GM19468 (cell line): ENCODE data around the gene CHID1.

Source experiments
- ATAC-seq: cut with Tn5 transposase; IDR thresholded peaks from one replicate; pipeline ENCODE4 v1.9.1; 2021; ENCODE audit warnings: mild to moderate bottlenecking, moderate library complexity, moderate number of reproducible peaks; ENCODE audit not compliant: unreplicated experiment; ENCODE audit errors: extremely low read depth

The CHID1 gene

DNA sequence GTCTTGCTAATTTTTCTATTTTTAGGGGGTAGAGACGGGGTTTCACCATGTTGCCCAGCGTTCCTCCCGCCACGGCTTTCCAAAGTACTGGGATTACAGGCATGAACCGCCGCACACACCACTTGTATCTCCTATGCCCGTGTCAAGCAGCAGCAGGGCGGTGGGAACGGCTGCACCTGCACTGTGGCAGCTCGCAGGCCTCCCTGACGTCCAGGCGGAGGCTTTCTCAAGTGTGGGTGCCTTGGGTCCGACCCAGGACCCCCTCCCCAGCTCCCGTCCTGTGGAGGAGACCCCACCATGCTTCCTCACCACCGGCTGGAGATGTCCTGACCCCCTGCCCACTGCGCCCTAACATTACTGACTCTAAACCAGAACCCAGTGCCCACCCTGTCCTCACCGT, 42.2 kb downstream of the CHID1 start:
- ATAC-seq: no peak

DNA sequence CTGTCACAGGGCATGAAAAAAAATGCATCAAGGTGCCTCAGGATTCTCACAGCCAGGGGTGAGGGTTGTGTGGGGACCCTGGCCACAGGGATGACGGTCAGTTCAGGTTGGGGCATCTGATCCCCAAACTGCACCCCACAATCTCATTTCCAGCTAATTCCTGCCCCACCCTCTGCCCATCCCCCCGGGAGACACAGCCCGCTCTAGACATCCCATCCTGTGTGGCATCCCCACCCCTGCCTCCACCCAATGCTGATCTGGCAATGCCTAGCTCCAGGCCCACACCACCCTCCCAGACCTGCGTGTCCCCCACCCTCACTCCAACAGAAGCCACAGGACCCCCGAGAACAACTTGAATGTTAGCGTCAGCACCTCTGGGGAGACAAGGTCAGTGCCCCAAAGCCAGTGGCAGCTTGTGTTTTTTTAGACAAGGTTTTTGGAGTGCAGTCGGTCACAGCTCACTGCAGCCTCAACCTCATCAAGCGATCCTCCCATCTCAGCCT, 42.7 kb downstream of the CHID1 start:
- ATAC-seq: no peak

DNA sequence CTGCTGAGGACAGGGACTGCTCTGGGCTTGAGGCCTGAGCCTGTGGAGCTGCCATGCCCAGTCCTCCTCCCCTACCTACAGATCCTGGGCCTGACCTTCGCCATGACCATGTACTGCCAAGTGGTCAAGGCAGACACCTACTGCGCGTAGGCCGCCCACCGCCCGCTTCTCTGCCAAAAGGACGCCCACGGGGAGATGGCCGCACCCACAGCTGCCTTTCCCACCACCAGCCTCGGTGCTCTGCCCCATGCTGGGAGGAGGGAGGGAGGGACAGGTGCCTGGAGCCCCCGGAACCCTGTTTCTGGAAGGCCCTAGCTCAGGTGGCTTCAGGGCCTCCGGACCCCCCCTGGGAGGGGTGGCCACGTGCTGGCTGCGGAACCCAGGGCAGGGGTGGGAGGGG, 44.1 kb downstream of the CHID1 start:
- ATAC-seq: no peak

DNA sequence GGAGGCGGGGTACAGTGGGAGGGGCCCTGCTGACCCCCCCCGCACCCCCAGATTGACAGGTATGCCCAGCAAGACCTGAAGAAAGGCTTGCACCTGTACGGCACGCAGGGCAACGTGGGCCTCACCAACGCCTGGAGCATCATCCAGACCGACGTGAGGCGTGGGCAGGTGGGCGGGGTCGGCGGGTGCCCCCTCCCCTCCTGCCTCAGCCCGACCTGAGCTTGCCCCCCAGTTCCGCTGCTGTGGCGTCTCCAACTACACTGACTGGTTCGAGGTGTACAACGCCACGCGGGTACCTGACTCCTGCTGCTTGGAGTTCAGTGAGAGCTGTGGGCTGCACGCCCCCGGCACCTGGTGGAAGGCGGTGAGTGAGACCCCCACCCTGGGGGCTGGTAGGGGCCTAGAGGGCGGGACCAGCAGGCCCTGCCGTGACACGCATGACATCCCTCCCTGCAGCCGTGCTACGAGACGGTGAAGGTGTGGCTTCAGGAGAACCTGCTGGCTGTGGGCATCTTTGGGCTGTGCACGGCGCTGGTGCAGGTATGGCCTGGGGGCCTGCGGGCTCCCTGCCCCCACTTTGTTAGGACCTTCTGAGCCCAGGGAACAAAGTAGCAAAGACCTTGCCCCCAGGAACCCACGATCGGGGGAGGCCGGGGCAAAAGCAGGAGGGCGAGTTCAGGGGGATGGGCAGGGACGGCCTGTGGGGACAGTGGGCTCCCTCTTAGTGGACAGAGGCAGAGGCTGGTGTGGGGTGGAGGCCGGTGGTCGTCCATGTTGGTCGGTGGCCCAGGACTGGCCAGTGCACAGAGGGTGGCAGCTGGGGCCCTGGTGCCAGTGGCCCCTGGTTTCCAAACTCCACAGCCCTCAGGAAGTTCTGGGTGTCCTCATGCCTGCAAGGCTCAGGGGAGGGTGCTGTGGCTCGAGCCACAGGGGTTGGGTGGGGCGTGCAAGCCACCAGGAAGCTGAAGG, 44.9 kb downstream of the CHID1 start:
- no peak for ATAC-seq

DNA sequence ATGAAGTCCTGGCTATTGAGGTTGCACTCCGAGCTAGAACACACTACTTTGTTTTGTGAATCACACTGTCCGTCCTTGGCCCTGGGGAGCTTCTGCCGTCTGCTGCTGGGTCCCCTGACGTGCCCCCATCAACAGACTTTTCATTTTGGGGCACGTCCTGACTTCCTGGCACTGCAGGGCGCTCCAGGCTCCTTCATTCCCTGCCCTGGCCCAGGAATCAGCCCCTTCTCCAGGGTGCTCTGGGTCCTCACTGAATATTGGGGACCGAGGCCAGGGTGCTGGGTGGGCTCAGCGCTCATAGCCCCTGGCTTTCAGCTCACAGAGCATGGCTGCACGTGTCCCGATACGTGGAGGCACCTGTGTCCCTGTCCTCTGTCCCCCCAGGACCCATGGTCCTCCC, 45.7 kb downstream of the CHID1 start:
- no peak for ATAC-seq

DNA sequence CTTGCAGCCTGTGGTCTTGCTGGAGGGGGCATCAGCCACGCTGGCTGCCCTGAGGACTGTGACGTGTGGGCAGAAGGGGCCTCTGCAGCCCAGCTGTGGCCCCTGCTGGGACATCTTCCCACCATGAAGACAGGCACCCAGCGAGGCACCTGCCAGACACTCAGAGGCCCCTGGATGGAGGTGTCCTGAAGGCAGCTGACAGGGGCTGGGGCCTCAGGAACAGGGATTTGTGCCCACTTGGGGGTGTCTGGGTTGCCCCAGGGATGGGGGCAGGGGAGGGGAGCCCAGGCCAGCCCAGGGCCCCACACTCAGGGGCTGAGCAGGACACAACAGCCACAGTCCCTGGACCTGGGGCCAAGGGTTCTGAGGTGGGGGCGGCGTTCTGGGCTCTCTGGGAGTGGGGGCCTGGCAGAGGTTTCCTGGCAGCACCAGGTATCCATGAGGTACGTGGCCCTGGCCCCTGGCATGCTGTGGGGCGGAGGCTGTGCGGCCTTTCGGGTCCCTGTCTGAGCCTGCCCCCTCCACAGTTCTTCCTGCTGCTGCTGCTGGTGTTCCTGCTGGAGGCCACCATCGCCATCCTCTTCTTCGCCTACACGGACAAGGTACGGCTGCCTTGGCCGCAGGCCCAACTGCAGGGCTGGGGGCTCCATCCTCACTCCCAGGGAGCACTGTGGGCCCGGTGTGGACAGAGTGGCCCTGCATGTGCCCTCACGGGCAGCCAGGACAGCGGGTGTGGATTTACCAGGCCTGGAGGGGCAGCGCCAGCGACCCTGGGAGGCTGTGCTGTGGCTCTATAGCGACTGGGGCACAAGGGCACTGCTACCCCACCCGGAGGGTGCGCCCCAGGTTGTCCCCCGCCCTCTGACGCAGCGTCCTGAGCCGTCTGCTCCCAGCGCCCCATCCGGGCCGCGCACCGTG, 46.4 kb downstream of the CHID1 start:
- ATAC-seq: no peak

DNA sequence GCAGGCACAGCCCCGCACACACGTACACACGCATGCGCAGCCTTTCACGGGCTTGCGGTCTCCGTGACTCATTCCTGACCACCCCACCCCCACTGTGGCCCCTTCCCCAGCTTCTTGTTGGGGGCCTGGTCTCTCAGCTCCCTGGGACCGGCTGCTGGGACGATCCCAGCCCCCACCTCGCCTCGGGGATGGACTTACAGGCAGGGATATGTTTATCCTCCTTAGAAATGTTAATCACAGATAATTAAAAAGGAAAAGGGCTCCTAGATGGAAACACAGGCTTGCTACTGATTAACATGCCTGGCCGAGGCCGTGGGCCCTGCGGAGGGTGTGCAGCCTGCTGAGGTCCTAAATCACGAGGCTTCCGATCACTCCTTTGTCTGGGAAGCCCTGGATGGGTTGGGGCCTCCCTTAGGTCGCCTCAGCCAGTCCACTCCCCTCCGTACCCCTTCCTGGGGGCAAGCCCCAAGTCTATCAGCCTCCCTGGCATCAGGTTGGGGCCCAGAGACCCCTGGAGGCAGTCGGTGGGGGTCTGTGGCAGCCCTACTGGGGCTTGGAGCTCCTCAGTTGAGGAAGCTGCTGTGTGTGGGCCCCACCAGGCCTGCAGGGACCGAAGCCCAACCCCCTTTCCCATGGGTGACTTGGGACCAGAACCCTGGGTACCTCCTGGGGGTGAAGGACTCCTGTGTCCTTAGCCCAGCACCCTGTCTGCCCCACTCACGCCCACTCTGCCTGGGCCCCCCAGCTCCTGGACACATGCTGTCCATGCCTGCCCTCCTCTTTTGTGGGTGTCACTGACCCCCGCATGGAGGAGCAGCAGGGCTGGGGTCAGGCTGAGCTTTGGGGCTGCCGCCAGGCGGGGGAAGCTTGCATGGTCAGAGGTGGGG, 47.3 kb downstream of the CHID1 start:
- ATAC-seq: no peak

DNA sequence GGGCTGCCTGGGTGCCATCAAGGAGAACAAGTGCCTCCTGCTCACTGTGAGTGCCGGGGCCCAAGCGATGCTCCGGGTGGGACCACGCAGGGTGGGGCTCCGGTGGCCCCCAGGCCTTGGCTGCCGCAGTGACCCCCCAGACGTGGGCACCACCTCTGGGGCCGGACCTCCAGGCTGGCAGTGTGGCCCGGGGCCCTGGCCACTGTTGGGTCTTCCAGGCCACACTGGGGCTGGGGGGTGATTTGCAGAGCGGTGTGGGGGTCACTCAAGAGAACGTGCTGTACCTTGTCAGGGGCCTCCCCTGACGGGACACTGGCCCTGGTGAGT, 48.0 kb downstream of the CHID1 start:
- ATAC-seq: no peak

DNA sequence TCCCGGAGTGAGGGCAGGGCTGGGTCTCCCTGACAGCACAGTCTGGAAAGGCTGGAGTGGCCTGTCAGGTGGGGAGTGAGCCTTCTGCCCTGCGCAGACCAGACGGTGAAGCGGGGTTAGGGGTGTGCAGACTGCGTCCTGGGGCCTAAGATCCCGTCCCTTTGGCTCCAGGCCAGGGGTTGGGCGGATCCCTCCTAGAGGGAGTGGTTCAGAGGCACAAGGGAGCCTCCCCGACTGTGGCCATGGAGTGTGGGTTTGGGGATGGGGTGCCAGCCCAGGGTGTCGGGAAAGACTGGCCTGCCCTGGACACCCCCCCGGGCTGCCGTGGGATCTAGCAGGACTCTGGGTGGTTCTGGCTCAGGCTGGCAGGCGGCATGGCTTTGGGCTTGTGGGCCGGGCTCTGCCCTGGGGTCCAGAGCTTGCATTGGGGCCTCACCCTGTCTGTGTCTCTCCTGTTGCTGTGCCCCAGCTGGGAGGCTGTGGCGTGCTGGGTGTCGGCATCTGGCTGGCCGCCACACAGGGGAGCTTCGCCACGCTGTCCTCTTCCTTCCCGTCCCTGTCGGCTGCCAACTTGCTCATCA, 48.4 kb downstream of the CHID1 start:
- no peak for ATAC-seq

DNA sequence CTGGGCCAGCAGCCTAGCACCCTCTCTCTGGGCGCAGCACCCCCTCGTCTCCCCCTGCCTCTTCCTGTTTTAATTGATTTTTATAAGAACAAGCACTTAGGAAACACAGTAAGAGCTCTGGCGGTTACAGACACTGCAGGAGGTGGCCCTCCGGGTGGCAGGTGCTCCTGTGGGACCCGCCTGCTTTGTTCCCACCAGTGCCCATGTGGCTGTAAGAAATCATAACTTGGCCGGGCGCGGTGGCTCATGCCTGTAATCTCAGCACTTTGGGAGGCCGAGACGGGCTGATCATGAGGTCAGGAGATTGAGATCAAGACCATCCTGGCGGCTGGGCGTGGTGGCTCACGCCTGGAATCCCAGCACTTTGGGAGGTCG, 49.5 kb downstream of the CHID1 start:
- ATAC-seq: no peak

DNA sequence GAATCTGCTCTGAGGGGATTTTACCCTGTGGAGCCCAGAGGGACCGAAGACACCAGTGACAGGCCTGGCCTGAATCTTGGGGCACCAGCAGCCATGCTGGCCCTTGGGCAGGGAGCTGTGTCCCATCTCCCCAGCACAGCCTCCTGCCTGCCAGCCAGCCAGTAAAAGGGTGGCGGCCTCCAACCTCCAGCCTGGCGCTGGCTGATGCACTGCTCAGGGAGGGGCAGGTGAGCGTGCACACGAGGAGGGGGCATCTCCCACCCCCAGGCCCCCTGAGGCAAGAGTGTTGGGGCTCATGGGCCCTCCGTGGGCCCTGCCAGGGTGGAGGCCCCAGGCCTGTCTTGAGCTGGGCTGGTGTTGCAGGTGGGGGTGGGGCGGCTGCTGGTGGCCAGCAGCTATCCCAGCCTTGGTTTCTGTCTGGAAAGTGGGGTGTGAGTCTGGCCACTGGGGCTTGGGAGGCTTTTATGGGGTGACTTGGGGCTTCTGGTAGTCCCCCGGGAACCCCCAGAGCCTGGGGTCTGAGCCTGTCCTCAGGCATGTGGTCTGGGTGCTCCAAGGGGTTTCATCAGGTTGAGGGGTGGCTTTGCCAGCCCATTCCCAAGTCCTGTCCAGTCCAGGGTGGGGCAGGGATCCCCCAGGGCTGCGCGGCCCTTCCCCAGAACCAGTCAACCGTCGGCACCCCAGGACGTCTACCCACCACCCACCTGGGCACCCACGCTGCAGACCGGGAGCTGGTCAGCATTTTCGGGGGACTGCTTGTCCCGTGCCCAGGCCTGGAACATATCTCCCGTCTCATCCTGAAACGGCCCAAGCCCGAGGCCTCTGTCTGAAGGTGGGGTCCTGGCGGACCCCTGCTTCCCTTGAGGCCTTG, 50.1 kb downstream of the CHID1 start:
- no peak for ATAC-seq

DNA sequence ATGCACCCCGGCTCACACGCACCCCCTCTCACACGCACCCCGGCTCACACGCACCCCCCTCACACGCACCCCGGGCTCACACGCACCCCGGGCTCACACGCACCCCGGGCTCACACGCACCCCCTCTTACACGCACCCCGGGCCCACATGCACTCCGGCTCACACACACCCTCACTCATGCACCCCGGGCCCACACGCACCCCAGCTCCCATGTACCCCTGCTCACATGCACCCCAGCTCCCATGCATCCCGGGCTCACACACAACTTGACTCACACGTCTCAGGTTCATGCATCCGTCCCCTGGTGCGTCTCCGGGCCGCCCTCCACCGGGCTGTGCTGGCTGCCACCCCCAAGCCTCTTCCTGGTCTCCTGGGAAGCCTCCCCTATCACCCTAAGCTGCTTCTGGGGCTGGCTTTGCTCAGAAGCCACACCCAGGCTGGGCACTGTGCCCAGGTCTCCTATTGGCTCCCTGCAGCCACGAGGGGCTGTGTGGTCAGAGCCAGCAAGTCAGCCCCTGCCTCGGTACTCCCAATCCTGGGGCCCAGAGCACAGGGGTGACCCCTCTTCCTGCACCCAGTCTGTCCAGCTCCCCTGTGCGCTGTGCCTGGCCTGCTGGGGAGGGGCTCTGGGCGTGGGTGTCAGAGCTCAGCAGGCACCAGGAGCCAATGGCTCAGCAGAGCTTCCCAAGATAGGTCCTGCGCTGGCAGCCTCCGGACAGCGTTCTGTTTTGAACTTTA, 51.0 kb downstream of the CHID1 start:
- no peak for ATAC-seq

DNA sequence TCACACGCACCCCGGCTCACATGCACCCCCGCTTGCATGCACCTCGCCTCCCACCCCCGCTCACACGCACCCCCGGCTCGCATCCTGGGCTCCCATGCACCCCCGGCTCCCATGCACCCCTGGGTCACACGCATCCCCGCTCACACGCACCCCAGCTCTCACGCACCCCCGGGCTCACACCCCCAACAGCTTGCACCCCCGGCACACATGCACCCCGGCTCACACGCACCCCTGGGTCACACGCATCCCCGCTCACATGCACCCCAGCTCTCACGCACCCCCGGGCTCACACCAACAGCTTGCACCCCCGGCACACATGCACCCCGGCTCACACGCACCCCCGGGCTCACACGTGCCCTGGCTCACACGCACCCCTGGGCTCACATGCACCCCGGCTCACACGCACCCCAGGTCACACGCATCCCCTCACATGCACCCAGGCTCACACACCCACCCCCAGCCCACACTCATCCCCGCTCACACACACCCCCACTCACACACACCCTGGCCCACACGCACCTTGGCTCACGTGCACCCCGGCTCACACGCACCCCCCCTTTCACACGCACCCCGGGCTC, 51.8 kb downstream of the CHID1 start:
- ATAC-seq: no peak

DNA sequence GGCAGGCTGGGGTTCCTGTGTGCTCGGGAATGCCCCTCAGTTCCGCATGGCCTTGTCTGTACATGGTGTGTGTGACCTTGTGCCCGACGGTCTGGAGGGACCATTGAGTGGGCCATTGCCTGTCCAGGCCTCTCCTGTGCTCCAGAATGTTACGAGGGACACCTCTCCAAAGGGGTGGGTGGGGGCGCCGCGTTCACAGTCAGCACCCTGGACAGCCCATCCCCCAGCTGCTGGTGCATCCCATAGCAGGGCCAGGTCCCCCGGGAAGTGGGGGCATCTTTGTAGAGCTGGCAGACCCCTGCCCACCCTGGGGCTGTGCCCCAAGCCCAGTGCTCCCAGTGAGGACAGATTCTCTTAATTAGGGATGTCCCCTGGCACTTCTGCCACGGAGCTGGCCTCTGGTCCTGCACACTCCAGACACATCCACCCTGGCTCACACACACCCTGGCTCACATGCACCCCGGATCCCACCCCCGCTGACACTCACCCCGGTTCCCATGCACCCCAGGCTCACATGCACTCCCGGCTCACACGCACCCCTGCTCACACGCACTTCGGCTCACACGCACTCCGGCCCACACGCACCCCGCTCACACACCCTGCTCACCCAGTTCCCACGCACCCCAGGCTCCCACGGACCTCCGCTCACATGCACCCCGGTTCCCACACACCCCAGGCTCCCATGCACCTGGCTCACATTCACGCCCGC, 52.4 kb downstream of the CHID1 start:
- ATAC-seq: no peak

DNA sequence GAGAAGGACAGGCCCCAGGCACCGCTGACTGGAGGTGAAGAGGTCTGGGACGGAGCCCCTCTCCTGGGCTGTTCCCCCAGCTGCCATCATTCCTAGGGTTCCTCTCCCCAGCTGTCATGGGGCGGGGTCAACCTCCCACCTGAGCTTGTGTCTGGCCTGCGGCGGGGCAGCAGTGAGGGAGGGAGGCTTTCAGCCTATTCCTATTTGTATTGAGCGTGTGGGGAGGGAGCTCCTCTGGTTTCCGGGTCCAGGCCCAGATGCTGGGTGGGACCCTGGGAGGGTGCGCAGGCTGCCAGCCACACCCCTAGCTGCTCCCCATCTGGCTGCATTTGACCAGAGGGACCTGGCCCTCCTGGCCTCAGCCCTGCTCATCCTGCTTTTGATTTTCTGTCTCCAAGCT, 54.2 kb downstream of the CHID1 start:
- ATAC-seq: no peak

DNA sequence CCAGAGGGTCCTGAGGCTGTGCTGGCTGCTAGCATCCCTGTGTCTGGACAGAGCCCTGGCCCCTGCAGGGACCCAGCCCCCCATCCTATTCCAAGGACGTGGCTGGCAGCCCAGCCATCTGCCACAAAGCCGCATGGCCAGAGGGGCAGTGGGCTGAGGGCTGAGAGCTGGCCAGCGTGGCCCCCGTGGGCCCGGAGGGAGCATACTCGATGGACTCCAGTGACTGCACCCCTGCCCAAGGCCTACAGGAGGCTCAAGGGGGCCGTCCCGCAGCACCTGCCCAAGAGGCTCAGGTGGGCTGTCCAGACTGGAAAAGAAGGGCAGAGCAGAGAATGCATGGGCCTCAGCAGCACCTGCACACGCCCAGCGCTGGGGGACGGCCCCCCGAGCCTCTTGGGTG, 54.8 kb downstream of the CHID1 start:
- ATAC-seq: no peak

DNA sequence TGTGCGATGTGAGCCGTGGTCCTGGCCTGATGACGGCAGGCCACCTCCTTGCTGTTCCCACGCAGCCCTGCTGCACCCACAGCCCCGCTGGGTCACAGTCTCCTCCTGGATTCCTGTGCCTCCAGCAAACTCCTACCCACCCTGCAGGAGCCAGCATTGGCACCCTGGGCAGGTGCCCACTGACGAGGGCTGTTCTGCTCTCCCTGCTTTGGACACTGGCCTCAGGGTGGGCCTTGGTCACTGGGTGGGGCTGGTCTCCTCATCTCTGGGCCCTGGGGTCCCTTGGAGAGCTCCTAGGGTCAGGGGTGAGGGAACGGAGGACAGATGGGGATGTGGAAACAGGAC, 55.3 kb downstream of the CHID1 start:
- no peak for ATAC-seq
